GM19043 (cell line): ENCODE results near the gene FANCM.
"Not testable (repeated sequence)": the region's sequence is repeated elsewhere in the genome, so short reads cannot be mapped to it uniquely, and the experiment has no call there.

Source experiments
- ATAC-seq: cut with Tn5 transposase; IDR thresholded peaks from one replicate; pipeline ENCODE4 v1.9.1; 2021; ENCODE audit warnings: low read depth; ENCODE audit not compliant: unreplicated experiment

Gene FANCM

DNA sequence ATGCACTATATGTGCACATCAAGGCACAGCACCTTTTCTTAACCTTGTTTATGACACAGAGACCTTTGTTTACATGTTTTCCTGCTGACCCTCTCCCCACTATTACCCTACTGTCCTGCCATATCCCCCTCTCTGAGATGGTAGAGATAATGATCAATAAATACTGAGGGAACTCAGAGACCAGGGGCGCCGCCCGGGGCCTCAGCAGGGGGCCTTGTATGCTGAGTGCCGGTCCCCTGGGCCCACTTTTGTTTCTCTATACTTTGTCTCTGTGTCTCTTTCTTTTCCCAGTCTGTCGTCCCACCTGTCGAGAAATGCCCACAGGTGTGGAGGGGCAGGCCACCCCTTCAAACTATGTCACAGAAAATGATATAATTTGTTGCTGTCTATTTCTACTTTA, 78.6 kb downstream of the FANCM start:
- not testable (repeated sequence) for ATAC-seq

DNA sequence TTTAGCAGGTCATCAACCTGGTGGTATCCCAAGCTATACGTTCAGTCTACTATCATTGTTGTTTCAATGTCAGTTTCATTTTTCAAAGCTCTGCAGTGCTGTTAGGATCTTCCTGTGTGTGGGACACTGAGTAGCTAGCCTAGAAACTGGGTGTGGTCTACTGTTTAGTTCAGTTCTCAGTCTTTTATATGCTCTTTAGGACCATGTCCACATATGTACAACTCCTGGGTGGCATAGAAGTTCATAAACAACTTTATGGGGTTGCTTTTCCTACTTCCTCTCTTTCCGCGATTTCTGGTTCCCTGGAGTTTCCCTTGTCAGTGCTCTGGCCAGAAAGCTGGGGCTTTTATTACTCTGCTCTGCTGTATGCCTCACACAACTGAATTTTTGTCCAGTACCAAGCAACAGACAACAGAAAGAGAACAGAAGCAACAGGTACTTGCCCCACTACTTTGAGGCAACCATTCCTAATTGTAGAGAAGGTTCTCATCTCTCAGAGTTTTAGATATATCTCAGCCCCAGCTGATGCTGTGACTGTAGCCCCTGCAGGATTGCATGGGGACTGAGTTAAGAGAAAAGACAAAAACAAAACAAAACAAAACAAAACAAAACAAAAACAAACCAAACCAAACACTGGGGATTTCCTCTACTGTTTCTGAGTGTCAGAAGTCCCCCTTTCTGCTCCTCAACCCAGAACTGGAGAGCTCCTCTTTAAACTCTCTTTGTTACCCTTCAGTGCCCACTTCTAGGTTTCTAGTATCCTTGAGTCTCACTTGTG, 86.9 kb downstream of the FANCM start:
- ATAC-seq, result no peak

DNA sequence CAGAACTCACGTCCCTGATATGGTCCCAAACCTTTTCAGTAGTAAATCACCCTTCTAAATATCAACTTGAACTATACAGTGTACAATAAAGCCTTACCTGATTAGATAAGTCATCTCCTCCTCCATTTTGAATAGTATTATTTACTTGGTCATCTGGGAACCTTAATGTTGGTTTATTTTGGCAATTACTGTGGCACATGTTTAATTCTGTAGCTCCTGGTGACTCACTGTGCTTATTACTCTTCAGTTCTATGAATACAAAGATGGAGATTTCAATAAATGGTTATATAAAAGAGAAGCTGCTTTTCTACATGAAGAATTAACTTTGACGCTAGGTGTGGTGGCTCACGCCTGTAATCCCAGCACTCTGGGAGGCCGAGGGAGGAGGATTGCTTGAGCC, 91.8 kb downstream of the FANCM start:
- no peak for ATAC-seq

DNA sequence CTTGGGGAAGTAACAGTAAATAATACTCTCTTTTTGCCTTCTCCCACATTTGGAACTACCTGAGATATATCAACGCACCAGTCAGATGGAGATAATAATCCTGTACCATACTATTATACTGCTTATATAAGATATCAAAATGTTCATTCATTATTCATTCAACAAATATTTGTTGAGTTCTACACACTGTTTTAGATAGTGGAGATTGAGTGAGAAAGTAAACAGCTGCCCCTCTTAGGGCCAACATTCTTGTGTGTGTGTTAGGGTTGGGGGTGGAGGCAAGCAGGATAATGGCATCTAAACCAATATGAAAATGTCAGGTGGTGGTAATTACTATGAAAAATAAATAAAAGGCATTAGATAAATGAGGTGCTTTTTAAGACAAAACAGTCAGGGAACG, 103.3 kb downstream of the FANCM start:
- no peak for ATAC-seq

DNA sequence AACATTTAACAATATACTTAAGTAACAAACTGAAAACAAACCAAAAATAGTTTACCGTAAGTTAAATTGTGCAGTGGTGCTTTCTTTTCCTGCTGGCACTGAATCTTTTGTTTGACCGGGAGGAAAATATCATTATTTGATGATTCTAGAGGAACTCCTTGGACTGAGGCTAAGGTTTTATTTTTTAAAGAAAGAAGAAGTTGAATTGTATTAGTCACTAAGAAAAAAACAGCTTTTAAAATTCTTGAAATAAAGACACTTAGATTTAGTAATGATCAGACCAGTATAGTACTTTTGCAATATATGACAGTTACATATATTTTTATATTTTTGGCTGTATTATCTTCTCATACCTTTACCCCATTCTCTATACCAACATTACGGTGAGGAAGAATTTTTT, 107.0 kb downstream of the FANCM start:
- no peak for ATAC-seq

DNA sequence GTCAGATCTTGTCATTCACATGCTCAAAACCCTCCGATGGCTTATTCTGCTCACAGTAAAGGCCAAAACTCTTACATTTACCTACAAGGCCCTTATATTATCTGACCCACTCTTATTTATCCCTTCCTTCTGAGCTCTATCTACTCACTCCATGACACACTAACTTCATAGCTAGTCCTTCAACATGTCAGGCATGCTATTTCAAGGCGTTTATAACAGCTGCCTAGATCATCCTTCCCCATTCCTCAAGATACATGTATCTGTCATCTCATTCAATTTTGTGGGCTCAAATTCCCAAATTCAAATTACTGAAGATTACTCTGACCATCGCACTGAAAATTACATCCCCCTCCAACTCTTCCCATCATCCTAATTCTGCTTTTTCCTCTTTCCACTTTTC, 110.4 kb downstream of the FANCM start:
- no peak for ATAC-seq

DNA sequence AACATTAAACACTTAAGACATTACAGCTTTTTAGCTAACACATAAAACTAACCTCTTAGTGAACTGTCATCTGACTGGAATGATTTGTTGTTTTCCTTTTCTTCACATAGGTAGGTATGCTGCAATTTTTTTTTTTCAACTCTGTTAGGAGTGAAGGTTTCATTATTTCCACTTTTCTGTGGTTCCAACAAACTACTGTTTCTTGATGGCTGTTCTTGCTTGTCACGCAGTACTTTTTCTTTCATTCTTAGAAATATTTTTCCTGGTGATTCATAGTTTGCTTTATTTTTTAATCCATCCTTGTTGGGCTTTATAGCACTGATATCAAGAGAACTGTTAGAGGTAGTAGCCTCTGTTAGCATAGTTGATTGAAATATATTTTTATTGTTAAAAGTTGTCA, 111.0 kb downstream of the FANCM start:
- ATAC-seq, result no peak

DNA sequence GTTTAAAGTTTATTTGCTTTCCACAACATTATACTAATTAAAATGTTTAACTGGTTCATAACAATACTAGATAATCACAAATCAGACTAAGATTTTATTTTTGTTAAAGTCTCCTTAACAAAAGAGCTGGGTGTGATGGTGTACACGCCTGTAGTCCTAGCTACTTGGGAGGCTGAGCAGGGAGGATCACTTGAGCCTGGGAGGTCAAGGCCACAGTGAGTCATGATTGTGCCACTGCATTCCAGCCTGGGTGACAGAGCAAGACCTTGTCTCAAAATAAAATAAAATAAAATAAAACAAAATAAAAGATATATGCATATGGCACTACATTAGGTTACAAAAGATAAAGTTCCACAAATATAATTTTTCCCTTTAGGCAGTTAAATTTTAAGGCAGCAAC, 111.7 kb downstream of the FANCM start:
- no peak for ATAC-seq

DNA sequence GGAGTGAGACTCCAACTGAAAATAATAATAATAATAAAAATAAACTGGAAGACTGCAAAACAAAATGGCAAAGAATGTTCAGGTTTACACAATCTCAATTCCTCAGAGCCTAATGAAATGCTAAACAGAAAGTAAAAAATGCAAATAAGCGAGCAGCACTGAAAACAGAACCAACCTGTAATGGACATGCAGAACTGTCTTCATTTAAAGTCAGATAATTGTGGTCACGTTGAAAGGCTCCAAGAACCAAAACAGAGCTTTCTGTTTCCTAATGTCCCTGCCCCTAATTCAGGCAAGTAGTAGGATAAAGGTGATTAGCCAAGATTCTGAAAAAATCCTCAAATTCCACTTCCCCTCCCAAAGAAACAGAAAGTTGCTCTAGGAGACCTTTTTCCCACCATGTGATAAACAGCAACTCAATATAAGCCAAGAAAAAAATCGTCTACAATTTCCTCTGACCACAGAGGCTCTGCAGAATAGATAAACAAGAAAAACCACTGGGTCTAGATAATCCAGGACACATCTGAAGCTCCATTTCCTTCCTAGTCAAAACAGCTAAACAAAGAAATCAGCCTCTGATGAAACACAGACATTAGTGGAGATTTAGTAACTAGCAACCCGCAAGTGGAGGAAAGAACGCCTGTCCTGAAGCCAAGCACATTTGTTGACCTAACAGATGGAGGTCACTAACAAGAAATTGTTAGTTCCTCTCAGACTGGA, 114.3 kb downstream of the FANCM start:
- ATAC-seq, result no peak
